Ovary (tissue), 9 donors: Measurements from ENCODE around the gene TTC7B. TPM values are rescaled to one million over a fixed set of nuclear protein-coding genes. Genes with fewer than 3 reads are reported as not detected.

Experiments
- DNase-seq, 5 donors: peaks; one replicate each; pipeline ENCODE4 v3.0.0-alpha.2; 2019 to 2020
- H3K27ac ChIP-seq, 2 donors: fragments of 200-600 bp; one replicate each; pipeline versions ENCODE4 v1.5.1 to v1.8.0; 2019 to 2022
- H3K27me3 ChIP-seq: fragments of 200-600 bp; one replicate; pipeline ENCODE4 v1.8.0; 2022
- H3K36me3 ChIP-seq: fragments of 200-600 bp; sonication (generic); one replicate; pipeline ENCODE4 v1.5.1; 2019
- H3K4me1 ChIP-seq: one replicate; pipeline ENCODE4 v1.8.1; 2013; ENCODE audit warnings: mild to moderate bottlenecking, moderate library complexity; ENCODE audit not compliant: insufficient read depth
- H3K4me3 ChIP-seq: fragments of 200-600 bp; sonication (generic); one replicate; pipeline ENCODE4 v1.5.1; 2017
- H3K9me3 ChIP-seq, 2 donors: fragments of 200-600 bp in 1 of 2; sonication (generic) in 1 of 2; one replicate each; pipeline versions ENCODE4 v1.5.1 to v1.8.1; 2013 to 2019; ENCODE audit warnings: mild to moderate bottlenecking in 1 of 2, moderate library complexity in 1 of 2
- CTCF ChIP-seq, 3 donors: fragments of 450-650 bp in 2 of 3; fragments of 200-600 bp in 1 of 3; IDR thresholded peaks; one replicate each; pipeline versions ENCODE4 v1.5.1 to v1.8.0; 2016 to 2022; ENCODE audit warnings: antibody characterized with exemption in 3 of 3, mild to moderate bottlenecking in 1 of 3
- EP300 ChIP-seq: sonication (generic); formaldehyde crosslinking; IDR thresholded peaks from one replicate; pipeline ENCODE4 v1.6.1; 2017; ENCODE audit warnings: antibody characterized with exemption
- POLR2A ChIP-seq: fragments of 450-650 bp; IDR thresholded peaks from one replicate; pipeline ENCODE4 v1.6.1; 2017; ENCODE audit warnings: antibody characterized with exemption, mild to moderate bottlenecking, moderate library complexity
- WGBS, 3 donors: extraction: QIAGEN DNeasy Blood & Tissue Kit in 1 of 3; methylation state at CpG; one replicate each; pipeline versions ENCODE4 v1.1.5 to v1.1.7; 2013 to 2017; 5-methylcytosine and 5-hydroxymethylcytosine counted together
- intact Hi-C, 4 donors: fragments of 100-400 bp; cut with DNase I; formaldehyde crosslinking; loops; one replicate each; pipeline versions ENCODE4 v1.11.0 to v1.15.1; 2022 to 2023
- polyA plus RNA-seq, 2 donors: library from polyadenylated mRNA; stranded (reverse); fragments of 200-250 nt in 1 of 2; fragments of 350-450 nt in 1 of 2; fragmentation: Illumina TruSeq in 1 of 2; extraction: RNeasy Lipid Tissue Mini Kit (QIAGEN cat#74804) in 1 of 2; gene quantifications; one replicate each; pipeline ENCODE4 v1.2.3, GENCODE V29; 2013 to 2014
- total RNA-seq, 7 donors: library from RNA; depleted of rRNA in 2 of 7; stranded (reverse); fragments of >200 nt in 2 of 7; fragmentation: NEBNext Ultra II Directional in 3 of 7; extraction: Animal tissue kit (Norgen Biotek cat#: 25700) in 3 of 7; gene quantifications; one replicate each; pipeline versions ENCODE4 v1.1.0 to v1.2.4, GENCODE V29; 2016 to 2023
- donor health status: DM: no; HTN: no; CAD: no; lungs with moderate emphysema.
- donor health status: DM: no; HTN: no; CAD: no.
- donor health status: Bipolar disorder and iron deficiency.
- donor health status: DM: yes; HTN: yes; CAD: no.
- donor health status: DM: no; HTN: no; CAD: no.
- donor health status: DM: yes; HTN: yes; CAD: no.

The TTC7B gene
- total and polyA plus RNA-seq, 9 donors, result 18.2 to 39.5 (median 34.2) TPM

GRCh38 chr14:90510159-90510558, 306.1 kb downstream of the TTC7B start:
- Histone ChIP-seq H3K27me3 (no peaks in the 10 kb centered on the region), H3K4me1 (peaks cover 6% of the 10 kb centered on the region), H3K27ac (no peak overlapping the region), H3K9me3 (no peaks in the 10 kb centered on the region), H3K36me3 (no peaks in the 10 kb centered on the region), H3K4me3 (no peak overlapping the region)
- 72 to 79% (median 75%) methylated on average over 9 of the region's 9 CpGs for WGBS, 3 donors
- intact Hi-C loops, result no loop called here
- TF ChIP-seq POLR2A (no peak), EP300 (no peak), CTCF (IDR thresholded peaks at IDR 0.05) (no peak)
- no peak for DNase-seq

- no peak overlapping the region for H3K27ac ChIP-seq
- H3K36me3 ChIP-seq, result no peaks in the 10 kb centered on the region
- 66 to 73% (median 68%) methylated on average over 5 of the region's 5 CpGs for WGBS, 3 donors
- H3K27me3 ChIP-seq, result no peaks in the 10 kb centered on the region
- intact Hi-C loops, result no loop called here
- no peak for DNase-seq
- H3K4me3 ChIP-seq, result no peak overlapping the region
- no peak for TF ChIP-seq POLR2A
- H3K9me3 ChIP-seq, result no peaks in the 10 kb centered on the region
- peaks cover 6% of the 10 kb centered on the region for H3K4me1 ChIP-seq
Measured at GRCh38 chr14:90509403-90509802, 306.8 kb downstream of the TTC7B start.

GRCh38 chr14:90508536-90509254, 307.5 kb downstream of the TTC7B start:
- no peaks in the 10 kb centered on the region for H3K9me3 ChIP-seq
- peaks cover 6% of the 10 kb centered on the region for H3K4me1 ChIP-seq
- no peaks in the 10 kb centered on the region for H3K27me3 ChIP-seq
- no peak overlapping the region for H3K27ac ChIP-seq
- no peak overlapping the region for H3K4me3 ChIP-seq
- DNase-seq, result no peak
- TF ChIP-seq EP300, result no peak
- no peak for TF ChIP-seq POLR2A
- TF ChIP-seq CTCF (IDR thresholded peaks at IDR 0.05), result no peak
- intact Hi-C loops, result no loop called here
- no peaks in the 10 kb centered on the region for H3K36me3 ChIP-seq
- WGBS, 3 donors, result 43 to 52% (median 44%) methylated on average over 21 of the region's 21 CpGs

- no peak for TF ChIP-seq EP300
- no peak for TF ChIP-seq CTCF (IDR thresholded peaks at IDR 0.05)
- no peak for TF ChIP-seq POLR2A
- Histone ChIP-seq H3K27me3 (no peaks in the 10 kb centered on the region), H3K4me1 (no peaks in the 10 kb centered on the region), H3K36me3 (no peaks in the 10 kb centered on the region), H3K4me3 (no peak overlapping the region), H3K9me3 (no peaks in the 10 kb centered on the region), H3K27ac (no peak overlapping the region)
- intact Hi-C loops, result no loop called here
- no peak for DNase-seq
- WGBS, 3 donors, result 84 to 87% (median 87%) methylated on average over 9 of the region's 9 CpGs
Measured at GRCh38 chr14:90508036-90508435, 308.2 kb downstream of the TTC7B start.

- H3K9me3 ChIP-seq, result no peaks in the 10 kb centered on the region
- TF ChIP-seq CTCF (IDR thresholded peaks at IDR 0.05), result no peak
- no peak for TF ChIP-seq POLR2A
- no peak for TF ChIP-seq EP300
- intact Hi-C loops, result no loop called here
- no peak overlapping the region for H3K27ac ChIP-seq
- no peak for DNase-seq
- no peaks in the 10 kb centered on the region for H3K36me3 ChIP-seq
- no peaks in the 10 kb centered on the region for H3K27me3 ChIP-seq
- no peak overlapping the region for H3K4me3 ChIP-seq
- WGBS, 3 donors, result 90 to 94% (median 93%) methylated on average over 7 of the region's 7 CpGs
- no peaks in the 10 kb centered on the region for H3K4me1 ChIP-seq
Measured at GRCh38 chr14:90507428-90507827, 308.8 kb downstream of the TTC7B start.
